MM.1S (cell line): ENCODE data around the gene BAZ2A.

Experiments
- EZH2 ChIP-seq: fragments of 300-600 bp; sonication (generic); optimal IDR thresholded peaks from 2 replicates; pipeline ENCODE3; 2017; ENCODE audit warnings: low read depth, mild to moderate bottlenecking, antibody characterized with exemption, low read length, mixed read lengths
- EZH2phosphoT487 ChIP-seq: fragments of 300-600 bp; sonication (generic); IDR thresholded peaks from 2 replicates; pipeline ENCODE4 v1.6.1; 2018; ENCODE audit warnings: antibody characterized with exemption, low read length
- TF ChIP-seq, protein P1 (sequence below): fragments of 300-600 bp; sonication (generic); IDR thresholded peaks from 2 replicates; pipeline ENCODE4 v1.5.1; 2016; ENCODE audit warnings: antibody characterized with exemption, low read length, mixed read lengths

DNA sequence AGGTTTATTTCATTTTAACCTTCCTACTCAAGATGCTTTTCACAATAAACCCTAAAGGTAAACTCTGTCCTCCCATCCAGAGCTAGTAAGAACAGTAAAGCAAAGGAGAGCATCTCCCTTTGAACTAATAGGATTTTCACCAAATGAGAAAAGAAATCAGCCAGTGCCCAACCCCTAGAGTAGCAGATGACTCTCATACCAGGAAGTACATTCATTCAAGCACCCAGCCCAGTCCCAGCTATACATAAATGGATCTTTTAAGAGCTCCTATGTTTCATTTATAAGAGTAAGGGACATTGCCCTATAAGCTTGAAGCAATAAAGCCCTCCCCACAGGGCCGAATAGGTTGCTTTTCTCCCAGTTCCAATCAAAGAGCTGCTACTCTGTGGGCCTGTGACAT is 7.6 kb downstream of the BAZ2A start:
- TF ChIP-seq, protein P1, sequence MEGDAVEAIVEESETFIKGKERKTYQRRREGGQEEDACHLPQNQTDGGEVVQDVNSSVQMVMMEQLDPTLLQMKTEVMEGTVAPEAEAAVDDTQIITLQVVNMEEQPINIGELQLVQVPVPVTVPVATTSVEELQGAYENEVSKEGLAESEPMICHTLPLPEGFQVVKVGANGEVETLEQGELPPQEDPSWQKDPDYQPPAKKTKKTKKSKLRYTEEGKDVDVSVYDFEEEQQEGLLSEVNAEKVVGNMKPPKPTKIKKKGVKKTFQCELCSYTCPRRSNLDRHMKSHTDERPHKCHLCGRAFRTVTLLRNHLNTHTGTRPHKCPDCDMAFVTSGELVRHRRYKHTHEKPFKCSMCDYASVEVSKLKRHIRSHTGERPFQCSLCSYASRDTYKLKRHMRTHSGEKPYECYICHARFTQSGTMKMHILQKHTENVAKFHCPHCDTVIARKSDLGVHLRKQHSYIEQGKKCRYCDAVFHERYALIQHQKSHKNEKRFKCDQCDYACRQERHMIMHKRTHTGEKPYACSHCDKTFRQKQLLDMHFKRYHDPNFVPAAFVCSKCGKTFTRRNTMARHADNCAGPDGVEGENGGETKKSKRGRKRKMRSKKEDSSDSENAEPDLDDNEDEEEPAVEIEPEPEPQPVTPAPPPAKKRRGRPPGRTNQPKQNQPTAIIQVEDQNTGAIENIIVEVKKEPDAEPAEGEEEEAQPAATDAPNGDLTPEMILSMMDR, result no peak
- TF ChIP-seq EZH2phosphoT487, result no peak
- TF ChIP-seq EZH2, result no peak
